Measurements from ENCODE around the gene LETM1.
"Not testable (repeated sequence)": the region's sequence is repeated elsewhere in the genome, so short reads cannot be mapped to it uniquely, and the experiment has no call there.

- not testable (repeated sequence) for TF ChIP-seq CTCF, EP300 (IDR thresholded peaks at IDR 0.05)
These were observed 20.1 kb downstream of the LETM1 start for GRCh38 chr4:1835836-1836235.

Measured in upper lobe of left lung (tissue), 4 donors.